Ascending aorta (tissue), 2 donors: ENCODE results near the gene GULP1. TPM values are rescaled to one million over a fixed set of nuclear protein-coding genes. Genes with fewer than 3 reads are reported as not detected.

Experiments used
- DNase-seq, 2 donors: peaks; one replicate each; pipeline ENCODE4 v3.0.0-alpha.2; 2019; ENCODE audit warnings: low spot score in 2 of 2
- H3K27ac ChIP-seq, 2 donors: fragments of 200-600 bp; sonication (generic); one replicate each; pipeline ENCODE4 v1.5.1; 2016 to 2017; ENCODE audit warnings: mild to moderate bottlenecking in 1 of 2
- H3K27me3 ChIP-seq: fragments of 200-600 bp; sonication (generic); one replicate; pipeline ENCODE4 v1.5.1; 2017
- H3K36me3 ChIP-seq, 2 donors: fragments of 200-600 bp; sonication (generic); one replicate each; pipeline ENCODE4 v1.5.1; 2016
- H3K4me1 ChIP-seq, 2 donors: fragments of 200-600 bp; sonication (generic); one replicate each; pipeline ENCODE4 v1.5.1; 2016 to 2017; ENCODE audit warnings: mild to moderate bottlenecking in 1 of 2
- H3K4me3 ChIP-seq, 2 donors: fragments of 200-600 bp; sonication (generic); one replicate each; pipeline ENCODE4 v1.5.1; 2016 to 2017; ENCODE audit warnings: mild to moderate bottlenecking in 1 of 2
- H3K9me3 ChIP-seq, 2 donors: fragments of 200-600 bp; sonication (generic); one replicate each; pipeline ENCODE4 v1.5.1; 2016
- intact Hi-C: fragments of 100-400 bp; cut with DNase I; formaldehyde crosslinking; loops from one replicate; pipeline ENCODE4 v1.15.1; 2023
- total RNA-seq: library from RNA; depleted of rRNA; stranded (reverse); fragments of >200 nt; gene quantifications from one replicate; pipeline ENCODE4 v1.1.0, GENCODE V29; 2016
- TF ChIP-seq, protein P1 (sequence below), 3 experiments: fragments of 200-600 bp in 2 of 3; fragments of 450-650 bp in 1 of 3; sonication (generic) in 2 of 3; IDR thresholded peaks; one replicate each; pipeline ENCODE4 v1.5.1; 2016 to 2019; ENCODE audit warnings: antibody characterized with exemption in 3 of 3, mild to moderate bottlenecking in 1 of 3, moderate library complexity in 1 of 3

GULP1 gene
- total RNA-seq, 1 donor from 2014 or later: 67.8 TPM

DNA sequence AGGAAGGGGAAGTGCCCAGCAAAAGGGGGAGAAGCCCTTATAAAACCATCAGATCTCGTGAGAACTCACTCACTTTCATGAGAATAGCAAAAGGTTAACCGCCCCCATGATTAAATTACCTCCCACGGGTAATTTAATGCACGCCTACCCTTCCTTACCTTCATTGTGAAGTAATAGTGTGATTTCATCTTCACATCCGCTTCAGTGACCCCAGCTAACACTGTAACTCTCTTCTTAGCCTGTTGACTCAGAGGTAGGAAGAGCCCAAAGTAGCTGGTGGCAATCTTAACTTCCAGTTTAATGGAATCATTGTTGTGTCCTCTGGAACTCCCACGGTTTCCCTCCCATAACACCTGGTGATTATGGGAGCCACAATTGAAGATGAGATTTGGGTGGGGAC, 120.5 kb downstream of the GULP1 start:
- Histone ChIP-seq H3K4me3 (no peak overlapping the region), H3K27ac (no peak overlapping the region), H3K4me1 (peaks cover 0 to 18% of the 10 kb centered on the region in 2 donors), H3K9me3 (peaks cover 0 to 18% of the 10 kb centered on the region in 2 donors), H3K36me3 (no peaks in the 10 kb centered on the region), H3K27me3 (no peaks in the 10 kb centered on the region)
- no peak for DNase-seq
- intact Hi-C loops: no loop called here
- TF ChIP-seq, protein P1, sequence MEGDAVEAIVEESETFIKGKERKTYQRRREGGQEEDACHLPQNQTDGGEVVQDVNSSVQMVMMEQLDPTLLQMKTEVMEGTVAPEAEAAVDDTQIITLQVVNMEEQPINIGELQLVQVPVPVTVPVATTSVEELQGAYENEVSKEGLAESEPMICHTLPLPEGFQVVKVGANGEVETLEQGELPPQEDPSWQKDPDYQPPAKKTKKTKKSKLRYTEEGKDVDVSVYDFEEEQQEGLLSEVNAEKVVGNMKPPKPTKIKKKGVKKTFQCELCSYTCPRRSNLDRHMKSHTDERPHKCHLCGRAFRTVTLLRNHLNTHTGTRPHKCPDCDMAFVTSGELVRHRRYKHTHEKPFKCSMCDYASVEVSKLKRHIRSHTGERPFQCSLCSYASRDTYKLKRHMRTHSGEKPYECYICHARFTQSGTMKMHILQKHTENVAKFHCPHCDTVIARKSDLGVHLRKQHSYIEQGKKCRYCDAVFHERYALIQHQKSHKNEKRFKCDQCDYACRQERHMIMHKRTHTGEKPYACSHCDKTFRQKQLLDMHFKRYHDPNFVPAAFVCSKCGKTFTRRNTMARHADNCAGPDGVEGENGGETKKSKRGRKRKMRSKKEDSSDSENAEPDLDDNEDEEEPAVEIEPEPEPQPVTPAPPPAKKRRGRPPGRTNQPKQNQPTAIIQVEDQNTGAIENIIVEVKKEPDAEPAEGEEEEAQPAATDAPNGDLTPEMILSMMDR (IDR thresholded peaks at IDR 0.05): no peak

DNA sequence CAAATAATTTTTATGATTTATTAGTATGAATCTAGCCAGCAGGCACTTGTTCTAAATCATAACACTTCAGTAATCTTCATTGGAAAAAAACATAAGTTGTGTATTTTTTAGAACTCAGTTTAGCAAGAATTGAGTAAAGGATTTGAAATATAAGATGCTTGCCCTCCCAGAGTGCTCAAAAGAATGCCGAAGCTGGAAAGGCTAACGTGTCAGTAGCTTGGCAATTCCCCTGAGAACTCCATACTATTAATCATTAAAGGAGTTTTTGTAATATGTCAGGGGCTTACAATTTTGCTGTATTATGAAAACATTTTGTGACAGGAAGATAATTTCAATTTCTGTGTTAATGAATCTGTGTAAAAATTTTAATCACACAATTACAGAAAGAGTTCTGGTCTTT, 122.7 kb downstream of the GULP1 start:
- Histone ChIP-seq H3K9me3 (peaks cover 0 to 13% of the 10 kb centered on the region in 2 donors), H3K27me3 (no peaks in the 10 kb centered on the region), H3K27ac (peak overlapping the region in 1 of 2 donors; percentile 31), H3K4me3 (no peak overlapping the region), H3K4me1 (peaks cover 0 to 18% of the 10 kb centered on the region in 2 donors), H3K36me3 (no peaks in the 10 kb centered on the region)
- no peak for DNase-seq
- intact Hi-C loops: no loop called here
- TF ChIP-seq, protein P1 (IDR thresholded peaks at IDR 0.05): no peak

DNA sequence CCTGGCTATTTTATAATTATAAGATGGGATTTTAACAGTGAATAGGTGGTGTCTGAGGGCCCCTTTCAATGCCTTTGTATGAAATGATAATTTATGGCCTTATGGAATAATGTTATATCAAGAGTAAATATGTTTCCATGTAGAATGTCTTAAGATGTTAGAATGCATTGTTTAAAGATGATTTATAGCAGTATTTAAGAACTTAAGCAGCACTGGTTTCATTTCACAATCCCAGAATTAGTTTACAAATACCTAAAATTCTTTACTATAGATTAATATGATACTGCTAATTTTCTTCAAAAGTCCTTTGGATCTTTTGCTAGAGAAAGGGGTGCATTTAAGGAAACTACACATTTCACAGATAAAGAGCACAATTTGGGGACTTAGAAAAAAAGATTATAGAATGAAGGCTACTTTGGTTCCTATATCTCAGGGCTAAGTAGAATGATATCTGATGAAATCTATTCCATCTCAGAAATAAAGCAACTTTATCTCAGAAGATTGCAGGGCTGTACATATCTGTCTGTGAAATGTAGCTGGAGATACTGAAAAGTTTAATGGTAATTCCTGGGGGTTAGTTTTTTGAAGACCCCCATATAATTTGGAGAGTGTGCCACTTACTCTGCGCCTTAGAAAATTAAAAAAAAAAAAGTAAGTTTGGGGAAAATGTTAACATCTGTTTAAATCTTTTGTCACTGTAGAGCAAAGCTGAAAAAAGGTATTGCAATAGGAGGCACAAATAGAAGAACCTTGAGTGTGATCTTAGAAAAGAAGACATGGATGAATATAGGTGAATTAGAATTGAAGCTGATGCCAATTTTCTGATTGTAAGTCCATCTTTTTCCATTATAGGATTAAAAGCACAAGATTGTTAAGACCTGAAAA, 123.4 kb downstream of the GULP1 start:
- Histone ChIP-seq H3K36me3 (no peaks in the 10 kb centered on the region), H3K9me3 (peaks cover 0 to 13% of the 10 kb centered on the region in 2 donors), H3K27ac (peak overlapping the region in 1 of 2 donors; percentile 31), H3K27me3 (no peaks in the 10 kb centered on the region), H3K4me3 (no peak overlapping the region), H3K4me1 (peaks cover 0 to 18% of the 10 kb centered on the region in 2 donors)
- TF ChIP-seq, protein P1 (IDR thresholded peaks at IDR 0.05): no peak
- intact Hi-C loops: no loop called here
- DNase-seq: no peak

DNA sequence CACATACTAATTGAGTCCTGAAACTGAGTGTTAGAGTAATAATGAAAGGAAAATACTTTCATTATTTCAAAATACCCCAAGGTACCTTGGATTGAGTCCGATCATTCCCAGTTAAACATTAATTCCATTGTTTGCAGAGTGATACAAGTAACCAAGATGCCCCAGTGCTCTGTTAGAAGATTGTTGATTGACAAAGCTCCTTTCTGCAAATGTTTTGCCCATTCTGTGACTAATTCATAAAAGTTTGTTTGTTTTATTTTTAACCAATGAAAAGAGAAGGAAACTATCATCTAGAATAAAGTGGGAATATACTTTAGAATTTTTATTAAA, 124.0 kb downstream of the GULP1 start:
- Histone ChIP-seq H3K4me1 (peaks cover 0 to 18% of the 10 kb centered on the region in 2 donors), H3K27me3 (no peaks in the 10 kb centered on the region), H3K9me3 (peaks cover 0 to 13% of the 10 kb centered on the region in 2 donors), H3K4me3 (no peak overlapping the region), H3K27ac (no peak overlapping the region), H3K36me3 (no peaks in the 10 kb centered on the region)
- intact Hi-C loops: no loop called here
- DNase-seq: no peak
- TF ChIP-seq, protein P1 (IDR thresholded peaks at IDR 0.05): no peak

DNA sequence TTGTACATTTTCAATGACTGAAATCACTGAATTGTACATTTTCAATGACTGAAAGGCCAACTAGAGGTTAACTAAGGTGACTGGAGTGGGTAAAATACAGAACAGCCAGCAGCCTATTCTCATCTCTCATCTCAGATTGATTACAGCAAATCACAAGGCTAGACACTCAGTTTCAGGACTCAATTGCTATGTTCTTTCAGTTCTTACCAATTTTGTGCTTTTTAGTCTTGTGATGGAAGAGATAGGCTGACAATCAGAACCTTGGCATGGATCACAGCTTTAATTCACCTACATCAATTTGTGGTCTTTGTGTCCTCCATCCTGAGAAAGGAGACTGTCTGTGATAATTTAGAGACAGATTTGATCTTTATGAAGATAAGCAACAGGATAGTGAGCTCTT, 124.7 kb downstream of the GULP1 start:
- Histone ChIP-seq H3K27ac (peak overlapping the region in 1 of 2 donors; percentile 14), H3K4me3 (no peak overlapping the region), H3K27me3 (no peaks in the 10 kb centered on the region), H3K4me1 (peaks cover 0 to 18% of the 10 kb centered on the region in 2 donors), H3K36me3 (no peaks in the 10 kb centered on the region), H3K9me3 (peaks cover under 1 to 6% of the 10 kb centered on the region in 2 donors)
- intact Hi-C loops: no loop called here
- TF ChIP-seq, protein P1 (IDR thresholded peaks at IDR 0.05): no peak
- no peak for DNase-seq
